ENCODE measurements around the gene ANXA6.

- no peak for TF ChIP-seq CTCF (conservative IDR thresholded peaks at IDR 0.05; ENCODE audit: low read depth, low read length)
- TF ChIP-seq EZH2 (IDR thresholded peaks at IDR 0.05; ENCODE audit: borderline replicate concordance, low read depth, low read length, poor library complexity, severe bottlenecking), result no peak
Measured at GRCh38 chr5:151095341-151096000, 62.1 kb downstream of the ANXA6 start.

Data from A673 (cell line).